CD14-positive monocyte (primary cell): Measurements from ENCODE around the gene RGS16. TPM values are rescaled to one million over a fixed set of nuclear protein-coding genes. Genes with fewer than 3 reads are reported as not detected.

Source experiments
- DNase-seq, 3 donors: peaks; one replicate each; pipeline ENCODE4 v3.0.0-alpha.2; 2011 to 2022
- H2AFZ ChIP-seq: 2 replicates; pipeline ENCODE4 v1.6.0; 2012; ENCODE audit warnings: mild to moderate bottlenecking, low read depth, low read length, inconsistent platforms; ENCODE audit not compliant: insufficient read depth, poor library complexity, severe bottlenecking
- H3K27ac ChIP-seq, 2 donors: 1 replicate in 1 of 2; 2 replicates in 1 of 2; pipeline ENCODE4 v1.5.1; 2012 to 2013; ENCODE audit warnings: low read length in 2 of 2, control low read depth in 1 of 2, inconsistent platforms in 1 of 2, low read depth in 1 of 2, mild to moderate bottlenecking in 1 of 2
- H3K27me3 ChIP-seq, 2 donors: one replicate each; pipeline versions ENCODE4 v1.6.0 to v1.6.1; 2011 to 2013; ENCODE audit warnings: low read length in 2 of 2; ENCODE audit not compliant: control insufficient read depth in 2 of 2, insufficient read depth in 2 of 2
- H3K36me3 ChIP-seq, 2 donors: replicated peaks in 1 of 2; 1 replicate in 1 of 2; 2 replicates in 1 of 2; pipeline versions ENCODE4 v1.5.1 to v1.6.1; 2012 to 2013; ENCODE audit warnings: low read length in 2 of 2, control low read depth in 1 of 2, inconsistent platforms in 1 of 2, mild to moderate bottlenecking in 1 of 2; ENCODE audit not compliant: insufficient read depth in 2 of 2, control insufficient read depth in 1 of 2
- H3K4me1 ChIP-seq, 2 donors: 1 replicate in 1 of 2; 2 replicates in 1 of 2; pipeline versions ENCODE4 v1.5.1 to v1.6.1; 2012 to 2013; ENCODE audit warnings: low read length in 2 of 2, control low read depth in 1 of 2, inconsistent platforms in 1 of 2, mild to moderate bottlenecking in 1 of 2, moderate library complexity in 1 of 2; ENCODE audit not compliant: insufficient read depth in 2 of 2, control insufficient read depth in 1 of 2
- H3K4me2 ChIP-seq: replicated peaks from 2 replicates; pipeline ENCODE3; 2012; ENCODE audit warnings: low read length, moderate library complexity, mild to moderate bottlenecking; ENCODE audit not compliant: poor library complexity, severe bottlenecking; ENCODE audit errors: extremely low read depth
- H3K4me3 ChIP-seq, 3 experiments: fragments of 200-600 bp in 1 of 3; sonication (generic) in 1 of 3; replicated peaks in 1 of 3; 1 replicate in 2 of 3; 2 replicates in 1 of 3; pipeline ENCODE4 v1.5.1; 2011 to 2013; ENCODE audit warnings: low read length in 3 of 3, mild to moderate bottlenecking in 3 of 3, control low read depth in 2 of 3, low read depth in 2 of 3, inconsistent platforms in 1 of 3, moderate library complexity in 1 of 3
- H3K79me2 ChIP-seq: 2 replicates; pipeline ENCODE4 v1.6.0; 2012; ENCODE audit warnings: mild to moderate bottlenecking, control low read depth, inconsistent platforms, low read length, moderate library complexity; ENCODE audit not compliant: insufficient read depth
- H3K9ac ChIP-seq: 2 replicates; pipeline ENCODE4 v1.6.0; 2017; ENCODE audit warnings: low read length, mild to moderate bottlenecking; ENCODE audit not compliant: insufficient read depth, poor library complexity, severe bottlenecking
- H3K9me3 ChIP-seq, 2 donors: replicated peaks in 1 of 2; 1 replicate in 1 of 2; 2 replicates in 1 of 2; pipeline versions ENCODE4 v1.5.1 to v1.6.1; 2012 to 2013; ENCODE audit warnings: low read length in 2 of 2, control low read depth in 1 of 2; ENCODE audit not compliant: control insufficient read depth in 1 of 2, insufficient read depth in 1 of 2
- H4K20me1 ChIP-seq: 2 replicates; pipeline ENCODE4 v1.6.0; 2012; ENCODE audit warnings: mild to moderate bottlenecking, low read length, control low read depth, moderate library complexity; ENCODE audit not compliant: insufficient read depth
- H3K27ac Mint-ChIP-seq, 7 donors: one replicate each; pipeline ENCODE4 v1.8.0; 2020; ENCODE audit warnings: mild to moderate bottlenecking in 7 of 7, mixed read lengths in 7 of 7, moderate library complexity in 6 of 7, inconsistent platforms in 2 of 7
- H3K27me3 Mint-ChIP-seq, 3 donors: one replicate each; pipeline ENCODE4 v1.8.0; 2021 to 2022; ENCODE audit warnings: low read depth in 3 of 3, mild to moderate bottlenecking in 3 of 3, mixed read lengths in 3 of 3, moderate library complexity in 3 of 3, inconsistent platforms in 1 of 3
- H3K36me3 Mint-ChIP-seq, 2 donors: one replicate each; pipeline ENCODE4 v1.8.0; 2020; ENCODE audit warnings: mixed read lengths in 2 of 2, inconsistent platforms in 1 of 2, mild to moderate bottlenecking in 1 of 2
- H3K4me1 Mint-ChIP-seq: one replicate; pipeline ENCODE4 v1.8.0; 2020; ENCODE audit warnings: mild to moderate bottlenecking, mixed read lengths
- H3K4me3 Mint-ChIP-seq, 2 donors: one replicate each; pipeline ENCODE4 v1.8.0; 2020; ENCODE audit warnings: mild to moderate bottlenecking in 2 of 2, mixed read lengths in 2 of 2, moderate library complexity in 1 of 2
- H3K9me3 Mint-ChIP-seq, 7 donors: one replicate each; pipeline ENCODE4 v1.8.0; 2020 to 2022; ENCODE audit warnings: mixed read lengths in 7 of 7, mild to moderate bottlenecking in 6 of 7, moderate library complexity in 6 of 7, inconsistent platforms in 2 of 7
- WGBS: methylation state at CpG from one replicate; pipeline ENCODE4 v1.1.5; 2013; ENCODE audit warnings: missing lambda C conversion rate; ENCODE audit not compliant: insufficient coverage; 5-methylcytosine and 5-hydroxymethylcytosine counted together
- intact Hi-C, 2 donors: fragments of 100-400 bp; cut with micrococcal nuclease; formaldehyde crosslinking; loops; one replicate each; pipeline versions ENCODE4 v1.15.0 to v1.15.1; 2023
- polyA plus RNA-seq, 3 donors: library from polyadenylated mRNA; depleted of rRNA in 1 of 3; unstranded in 2 of 3; stranded (reverse) in 1 of 3; fragments of 300-500 nt in 2 of 3; fragments of >200 nt in 1 of 3; fragmentation: Illumina TruSeq in 2 of 3; gene quantifications; 1 replicate in 2 of 3; 2 replicates in 1 of 3; pipeline ENCODE4 v1.2.3, GENCODE V29; 2012 to 2021
- TF ChIP-seq, protein P1 (sequence below): fragments of 200-600 bp; IDR thresholded peaks from one replicate; pipeline ENCODE4 v1.8.0; 2022; ENCODE audit warnings: antibody characterized with exemption, mild to moderate bottlenecking

RGS16 gene
- polyA plus RNA-seq, 3 donors: 0.07 to 0.44 TPM; not detected in 1

DNA sequence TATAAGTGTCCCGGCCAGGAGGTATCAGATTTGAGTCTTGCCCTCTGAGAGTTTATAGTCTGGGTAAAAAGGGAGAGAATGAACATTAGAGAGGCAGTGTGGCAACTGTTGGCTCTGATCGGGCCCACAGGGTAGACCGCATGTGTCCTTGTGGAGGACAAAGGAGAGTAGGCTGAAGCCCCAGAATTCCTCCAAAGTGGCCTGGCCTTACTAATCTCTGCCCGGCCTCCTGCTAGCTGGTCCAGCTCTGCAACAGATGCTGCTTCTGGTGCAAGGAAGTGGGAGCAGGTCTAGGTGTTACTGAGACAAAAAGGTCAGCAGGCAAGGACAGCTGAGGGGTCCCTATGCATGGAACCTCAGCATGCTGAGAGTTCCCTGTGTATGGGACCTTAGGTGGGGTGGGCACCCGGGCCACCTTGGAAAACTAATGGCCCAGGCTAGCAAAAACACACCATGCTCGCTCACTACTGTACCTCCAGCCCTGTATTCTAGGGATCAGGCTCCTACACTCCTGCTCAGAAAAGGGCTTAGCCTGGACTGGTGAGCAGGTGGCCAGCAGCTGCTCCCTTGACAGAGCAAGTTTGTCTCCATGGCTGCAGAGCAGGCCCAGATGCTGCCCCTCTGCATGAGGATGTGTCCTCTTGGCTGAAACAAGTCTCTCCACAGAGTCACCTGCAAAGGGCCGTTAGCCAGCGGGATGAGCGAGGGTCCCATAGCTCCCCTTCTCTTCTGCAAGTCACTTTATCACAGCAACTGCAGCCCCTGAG lies 30.3 kb upstream of the RGS16 start:
- no peaks in the 10 kb centered on the region for H3K9me3 ChIP-seq
- no peak overlapping the region for H3K9ac ChIP-seq
- no peak overlapping the region for H2AFZ ChIP-seq
- WGBS: 95% methylated on average over 9 of the region's 9 CpGs
- no peaks in the 10 kb centered on the region for H4K20me1 ChIP-seq
- no peaks in the 10 kb centered on the region for H3K36me3 ChIP-seq
- Mint-ChIP-seq H3K36me3 (no peaks in the 10 kb centered on the region), H3K27ac (no peak overlapping the region), H3K4me1 (peaks cover 9% of the 10 kb centered on the region), H3K9me3 (no peaks in the 10 kb centered on the region), H3K27me3 (peaks cover 2 to 7% (median 5%) of the 10 kb centered on the region in 3 donors), H3K4me3 (no peak overlapping the region)
- intact Hi-C loops: no loop called here
- TF ChIP-seq, protein P1, sequence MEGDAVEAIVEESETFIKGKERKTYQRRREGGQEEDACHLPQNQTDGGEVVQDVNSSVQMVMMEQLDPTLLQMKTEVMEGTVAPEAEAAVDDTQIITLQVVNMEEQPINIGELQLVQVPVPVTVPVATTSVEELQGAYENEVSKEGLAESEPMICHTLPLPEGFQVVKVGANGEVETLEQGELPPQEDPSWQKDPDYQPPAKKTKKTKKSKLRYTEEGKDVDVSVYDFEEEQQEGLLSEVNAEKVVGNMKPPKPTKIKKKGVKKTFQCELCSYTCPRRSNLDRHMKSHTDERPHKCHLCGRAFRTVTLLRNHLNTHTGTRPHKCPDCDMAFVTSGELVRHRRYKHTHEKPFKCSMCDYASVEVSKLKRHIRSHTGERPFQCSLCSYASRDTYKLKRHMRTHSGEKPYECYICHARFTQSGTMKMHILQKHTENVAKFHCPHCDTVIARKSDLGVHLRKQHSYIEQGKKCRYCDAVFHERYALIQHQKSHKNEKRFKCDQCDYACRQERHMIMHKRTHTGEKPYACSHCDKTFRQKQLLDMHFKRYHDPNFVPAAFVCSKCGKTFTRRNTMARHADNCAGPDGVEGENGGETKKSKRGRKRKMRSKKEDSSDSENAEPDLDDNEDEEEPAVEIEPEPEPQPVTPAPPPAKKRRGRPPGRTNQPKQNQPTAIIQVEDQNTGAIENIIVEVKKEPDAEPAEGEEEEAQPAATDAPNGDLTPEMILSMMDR: no peak
- no peak for DNase-seq
- no peak overlapping the region for H3K4me2 ChIP-seq
- no peaks in the 10 kb centered on the region for H3K27me3 ChIP-seq
- no peak overlapping the region for H3K27ac ChIP-seq
- H3K4me3 ChIP-seq: no peak overlapping the region
- H3K4me1 ChIP-seq: no peaks in the 10 kb centered on the region
- no peaks in the 10 kb centered on the region for H3K79me2 ChIP-seq

DNA sequence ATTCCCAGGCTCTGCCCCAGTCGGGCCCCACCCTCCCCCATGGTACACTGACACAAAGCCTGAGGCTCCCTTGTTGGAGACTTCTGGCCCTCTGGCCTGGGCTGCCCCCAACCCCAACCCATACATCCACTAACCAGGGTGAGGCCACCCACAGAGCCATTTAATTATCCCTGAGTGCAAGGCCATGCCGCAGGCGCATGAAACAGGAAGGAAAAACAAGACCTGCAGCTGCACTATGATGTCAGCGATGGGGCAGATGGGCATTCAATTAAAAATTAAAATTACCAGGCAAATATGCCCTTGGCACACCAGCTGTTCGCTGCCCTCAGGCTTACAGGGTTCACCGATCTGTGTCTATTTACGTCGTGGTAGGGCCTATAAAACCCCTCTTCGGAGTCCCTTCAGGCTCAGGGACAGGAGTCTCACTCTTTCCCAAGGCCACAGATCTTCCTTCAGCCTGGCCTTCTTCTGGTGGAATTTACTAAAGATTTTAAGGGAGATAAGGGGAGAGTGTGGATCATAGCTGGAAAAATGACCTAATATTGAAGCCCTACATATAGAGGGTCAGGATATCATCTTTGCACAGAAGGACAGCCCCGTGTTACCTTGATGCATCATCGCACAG lies 29.6 kb upstream of the RGS16 start:
- intact Hi-C loops: no loop called here
- H3K36me3 Mint-ChIP-seq: no peaks in the 10 kb centered on the region
- Histone ChIP-seq H3K9ac (no peak overlapping the region), H3K4me1 (no peaks in the 10 kb centered on the region), H3K4me3 (no peak overlapping the region), H2AFZ (no peak overlapping the region), H3K36me3 (no peaks in the 10 kb centered on the region), H3K27ac (no peak overlapping the region), H4K20me1 (no peaks in the 10 kb centered on the region), H3K9me3 (no peaks in the 10 kb centered on the region), H3K79me2 (no peaks in the 10 kb centered on the region), H3K27me3 (no peaks in the 10 kb centered on the region), H3K4me2 (no peak overlapping the region)
- TF ChIP-seq, protein P1: no peak
- no peak for DNase-seq
- peaks cover 2 to 8% (median 5%) of the 10 kb centered on the region in 3 donors for H3K27me3 Mint-ChIP-seq
- H3K9me3 Mint-ChIP-seq: no peaks in the 10 kb centered on the region
- WGBS: 78% methylated on average over 11 of the region's 11 CpGs
- no peak overlapping the region for H3K27ac Mint-ChIP-seq
- H3K4me3 Mint-ChIP-seq: no peak overlapping the region
- peaks cover 10% of the 10 kb centered on the region for H3K4me1 Mint-ChIP-seq
